H9 (cell line): ENCODE results near the gene KCTD19. TPM values are rescaled to one million over a fixed set of nuclear protein-coding genes. Genes with fewer than 3 reads are reported as not detected.

Experiments
- DNase-seq: peaks from one replicate; pipeline ENCODE4 v3.0.0-alpha.2; 2017
- H2AFZ ChIP-seq: one replicate; pipeline ENCODE4 v1.6.1; 2013; ENCODE audit warnings: mild to moderate bottlenecking, low read length, control low read depth, moderate library complexity
- H2AK5ac ChIP-seq: 2 replicates; pipeline ENCODE4 v1.6.1; 2013; ENCODE audit warnings: low read length, control low read depth, mixed read lengths; ENCODE audit not compliant: insufficient read length
- H2BK120ac ChIP-seq: one replicate; pipeline ENCODE4 v1.6.1; 2013; ENCODE audit warnings: low read depth, mild to moderate bottlenecking, low read length, control low read depth, inconsistent platforms; ENCODE audit not compliant: poor library complexity, severe bottlenecking
- H2BK12ac ChIP-seq: 2 replicates; pipeline ENCODE4 v1.6.1; 2013; ENCODE audit warnings: low read length, control low read depth, mixed read lengths, low read depth; ENCODE audit not compliant: insufficient read length
- H2BK15ac ChIP-seq: 2 replicates; pipeline ENCODE4 v1.6.1; 2013; ENCODE audit warnings: low read depth, low read length, control low read depth
- H2BK20ac ChIP-seq: one replicate; pipeline ENCODE4 v1.6.1; 2013; ENCODE audit warnings: low read depth, mild to moderate bottlenecking, low read length, control low read depth, inconsistent platforms; ENCODE audit not compliant: poor library complexity, severe bottlenecking
- H2BK5ac ChIP-seq: 2 replicates; pipeline ENCODE4 v1.6.1; 2013; ENCODE audit warnings: low read length, control low read depth, mixed read lengths; ENCODE audit not compliant: insufficient read length
- H3K14ac ChIP-seq: 2 replicates; pipeline ENCODE4 v1.6.1; 2013; ENCODE audit warnings: low read length, control low read depth; ENCODE audit not compliant: insufficient read depth
- H3K18ac ChIP-seq: 2 replicates; pipeline ENCODE4 v1.6.1; 2013; ENCODE audit warnings: low read depth, mild to moderate bottlenecking, mixed read lengths, low read length, control low read depth; ENCODE audit not compliant: insufficient read length
- H3K23ac ChIP-seq: 2 replicates; pipeline ENCODE4 v1.6.1; 2013; ENCODE audit warnings: low read length, control low read depth, mixed read lengths, low read depth; ENCODE audit not compliant: insufficient read length
- H3K23me2 ChIP-seq: 2 replicates; pipeline ENCODE4 v1.6.1; 2013; ENCODE audit warnings: low read depth, mild to moderate bottlenecking, mixed read lengths, low read length, control low read depth; ENCODE audit not compliant: insufficient read length, poor library complexity, severe bottlenecking
- H3K27ac ChIP-seq: 2 replicates; pipeline ENCODE4 v1.5.1; 2013; ENCODE audit warnings: low read length, control low read depth, mixed read lengths, low read depth; ENCODE audit not compliant: insufficient read length
- H3K27me3 ChIP-seq: 2 replicates; pipeline ENCODE4 v1.6.1; 2013; ENCODE audit warnings: low read length, control low read depth, inconsistent platforms; ENCODE audit not compliant: insufficient read depth
- H3K4ac ChIP-seq: 2 replicates; pipeline ENCODE4 v1.6.1; 2013; ENCODE audit warnings: low read depth, mild to moderate bottlenecking, control low read depth, inconsistent platforms, low read length, moderate library complexity
- H3K4me1 ChIP-seq: 2 replicates; pipeline ENCODE4 v1.6.1; 2013; ENCODE audit warnings: low read length, control low read depth, inconsistent platforms; ENCODE audit not compliant: insufficient read depth
- H3K4me2 ChIP-seq: 2 replicates; pipeline ENCODE4 v1.6.1; 2013; ENCODE audit warnings: low read length, control low read depth, mixed read lengths; ENCODE audit not compliant: insufficient read length, insufficient read depth
- H3K56ac ChIP-seq: 2 replicates; pipeline ENCODE4 v1.6.1; 2013; ENCODE audit warnings: low read depth, mild to moderate bottlenecking, mixed read lengths, low read length, control low read depth; ENCODE audit not compliant: insufficient read length
- H3K79me1 ChIP-seq: 2 replicates; pipeline ENCODE4 v1.6.1; 2013; ENCODE audit warnings: low read depth, mild to moderate bottlenecking, moderate library complexity, low read length, control low read depth, inconsistent platforms; ENCODE audit not compliant: insufficient read depth, poor library complexity, severe bottlenecking
- H3K79me2 ChIP-seq: 2 replicates; pipeline ENCODE4 v1.6.1; 2013; ENCODE audit warnings: low read length, control low read depth, inconsistent platforms; ENCODE audit not compliant: insufficient read depth
- H3K9ac ChIP-seq: 2 replicates; pipeline ENCODE4 v1.6.1; 2013; ENCODE audit warnings: low read length, control low read depth, mixed read lengths; ENCODE audit not compliant: insufficient read length; ENCODE audit errors: extremely low read depth
- H3K9me3 ChIP-seq: one replicate; pipeline ENCODE4 v1.6.1; 2013; ENCODE audit warnings: low read depth, low read length, inconsistent platforms; ENCODE audit not compliant: control insufficient read depth
- H3T11ph ChIP-seq: one replicate; pipeline ENCODE4 v1.6.1; 2013; ENCODE audit warnings: mild to moderate bottlenecking, low read length, control low read depth, inconsistent platforms
- H4K20me1 ChIP-seq: one replicate; pipeline ENCODE4 v1.6.1; 2013; ENCODE audit not compliant: control insufficient read depth, insufficient read length, insufficient read depth
- H4K5ac ChIP-seq: 2 replicates; pipeline ENCODE4 v1.6.1; 2013; ENCODE audit warnings: low read depth, mild to moderate bottlenecking, mixed read lengths, low read length, control low read depth; ENCODE audit not compliant: insufficient read length
- H4K8ac ChIP-seq: replicated peaks from 2 replicates; pipeline ENCODE4 v1.6.1; 2013; ENCODE audit warnings: low read length, control low read depth, mixed read lengths, low read depth; ENCODE audit not compliant: insufficient read length
- H4K91ac ChIP-seq: 2 replicates; pipeline ENCODE4 v1.6.1; 2013; ENCODE audit warnings: low read depth, mild to moderate bottlenecking, moderate library complexity, mixed read lengths, low read length, control low read depth; ENCODE audit not compliant: insufficient read length
- H3K27ac Mint-ChIP-seq, 3 experiments: 2 replicates in 2 of 3; 3 replicates in 1 of 3; pipeline ENCODE4 v1.8.0; 2020 to 2021; ENCODE audit warnings: mixed read lengths in 3 of 3, mild to moderate bottlenecking in 1 of 3, moderate library complexity in 1 of 3
- H3K27me3 Mint-ChIP-seq: 2 replicates; pipeline ENCODE4 v1.8.0; 2021; ENCODE audit warnings: low read depth, mild to moderate bottlenecking, moderate library complexity, mixed read lengths
- H3K36me3 Mint-ChIP-seq, 3 experiments: 2 replicates in 2 of 3; 3 replicates in 1 of 3; pipeline ENCODE4 v1.8.0; 2020 to 2021; ENCODE audit warnings: low read depth in 3 of 3, mixed read lengths in 3 of 3; ENCODE audit not compliant: insufficient read depth in 1 of 3
- H3K4me1 Mint-ChIP-seq, 2 experiments: 2 replicates each; pipeline ENCODE4 v1.8.0; 2020; ENCODE audit warnings: mixed read lengths in 2 of 2
- H3K4me3 Mint-ChIP-seq, 2 experiments: 2 replicates in 1 of 2; 3 replicates in 1 of 2; pipeline ENCODE4 v1.8.0; 2020 to 2021; ENCODE audit warnings: mild to moderate bottlenecking in 2 of 2, mixed read lengths in 2 of 2, moderate library complexity in 1 of 2
- H3K9me3 Mint-ChIP-seq, 2 experiments: 2 replicates in 1 of 2; 3 replicates in 1 of 2; pipeline ENCODE4 v1.8.0; 2020; ENCODE audit warnings: mild to moderate bottlenecking in 2 of 2, mixed read lengths in 2 of 2, moderate library complexity in 1 of 2
- CTCF ChIP-seq: fragments of 200-600 bp; sonication (generic); conservative IDR thresholded peaks from 3 replicates; pipeline ENCODE4 v1.8.0; 2021; ENCODE audit warnings: antibody characterized with exemption, mild to moderate bottlenecking
- WGBS: extraction: QIAGEN DNeasy Blood & Tissue Kit; methylation state at CpG from one replicate; pipeline ENCODE4 v1.1.7; 2013; ENCODE audit warnings: missing lambda C conversion rate, low lambda C conversion rate, mixed read lengths; ENCODE audit not compliant: insufficient read length; ENCODE audit errors: extremely low coverage; 5-methylcytosine and 5-hydroxymethylcytosine counted together
- total RNA-seq: library from RNA; stranded (reverse); gene quantifications from 2 replicates; pipeline ENCODE4 v1.2.1, GENCODE V29; 2021

KCTD19 gene
- total RNA-seq, 1 experiment from 2014 or later, result 0.13 TPM

GRCh38 chr16:67296420-67296819 lies 30.1 kb downstream of the KCTD19 start:
- no peak for TF ChIP-seq CTCF

More at GRCh38 chr16:67296420-67296819, 30.1 kb downstream of the KCTD19 start:
- no peaks in the 10 kb centered on the region for H3K9me3 Mint-ChIP-seq
- Histone ChIP-seq H2BK120ac (no peak overlapping the region), H3K79me2 (no peaks in the 10 kb centered on the region), H3K27me3 (no peaks in the 10 kb centered on the region; the same call in 1 of the 2 replicates), H4K91ac (no peak overlapping the region), H3K4ac (no peak overlapping the region), H3T11ph (no peak overlapping the region), H2BK20ac (no peak overlapping the region), H3K14ac (no peak overlapping the region), H4K8ac (no peak overlapping the region), H2AFZ (no peak overlapping the region), H3K79me1 (no peaks in the 10 kb centered on the region), H3K4me1 (no peaks in the 10 kb centered on the region), H2BK15ac (no peak overlapping the region), H3K56ac (no peak overlapping the region), H3K9ac (no peak overlapping the region), H4K5ac (no peak overlapping the region), H2AK5ac (no peak overlapping the region), H3K23me2 (no peaks in the 10 kb centered on the region), H3K9me3 (no peaks in the 10 kb centered on the region), H3K27ac (no peak overlapping the region), H3K18ac (no peak overlapping the region), H3K23ac (no peak overlapping the region), H4K20me1 (no peaks in the 10 kb centered on the region), H2BK5ac (no peak overlapping the region), H3K4me2 (no peak overlapping the region), H2BK12ac (no peak overlapping the region)
- H3K27me3 Mint-ChIP-seq, result peaks cover 61% of the 10 kb centered on the region
- H3K27ac Mint-ChIP-seq, result no peak overlapping the region
- no peak overlapping the region for H3K4me3 Mint-ChIP-seq
- no peak for DNase-seq
- H3K36me3 Mint-ChIP-seq, result no peaks in the 10 kb centered on the region
- no CpG with 5 or more reads among the region's 3 CpGs for WGBS
- H3K4me1 Mint-ChIP-seq, result peaks cover 6 to 7% of the 10 kb centered on the region in 2 experiments
